Stimulated activated CD8-positive, alpha-beta memory T cell treated with anti-CD3 and anti-CD28 coated beads, Interleukin-7, amount 100 ng/mL, for 24 hours (primary cell): ENCODE measurements around the gene MAIP1.
"Not testable (repeated sequence)": the region's sequence is repeated elsewhere in the genome, so short reads cannot be mapped to it uniquely, and the experiment has no call there.

ENCODE experiments used
- DNase-seq: peaks from one replicate; pipeline ENCODE4 v3.0.0-alpha.2; 2020; ENCODE audit warnings: low read depth

Gene MAIP1

DNA sequence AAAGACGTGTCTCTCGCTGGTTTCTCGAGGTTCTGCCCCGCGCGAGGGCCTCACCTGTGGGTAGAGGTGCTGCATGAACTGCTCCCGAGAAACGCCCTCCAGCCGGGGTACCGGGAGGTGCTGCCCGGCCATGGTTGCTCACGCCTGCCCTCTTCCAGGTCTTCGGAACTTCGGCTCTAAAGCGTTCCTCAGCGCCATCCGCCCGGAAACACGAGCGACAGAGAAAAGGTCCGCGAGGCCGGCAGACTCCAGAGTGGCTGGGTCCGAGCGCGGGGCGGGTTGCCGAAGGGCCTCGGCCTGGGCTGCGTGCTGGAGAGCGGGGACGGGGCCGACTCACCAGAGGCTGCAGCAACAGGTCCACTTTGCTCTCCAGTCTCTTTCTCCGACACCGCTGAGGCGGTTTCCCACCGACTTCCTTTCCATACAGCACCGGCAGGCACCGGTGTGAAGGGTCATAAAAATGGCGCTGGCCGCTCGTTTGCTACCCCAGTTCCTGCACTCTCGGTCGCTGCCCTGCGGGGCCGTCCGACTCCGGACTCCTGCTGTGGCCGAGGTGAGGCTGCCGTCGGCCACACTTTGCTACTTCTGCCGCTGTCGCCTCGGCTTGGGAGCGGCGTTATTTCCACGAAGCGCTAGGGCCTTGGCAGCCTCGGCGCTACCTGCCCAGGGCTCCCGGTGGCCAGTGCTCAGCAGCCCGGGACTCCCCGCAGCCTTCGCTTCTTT is at the start of gene MAIP1, which contains the start of gene TYW5:
Gene MAIP1, plus strand, starts transcription at position 244 of the 723 bp plus-strand sequence. Its CDS starts 217 bp downstream, at position 461.
Gene TYW5, minus strand, starts transcription at position 153 of the 723 bp plus-strand sequence. Its CDS starts 21 bp downstream, at position 132.
- peak; percentile 67 for DNase-seq

GRCh38 chr2:199907008-199907714 is 48.2 kb upstream of the MAIP1 start:
- no peak for DNase-seq

DNA sequence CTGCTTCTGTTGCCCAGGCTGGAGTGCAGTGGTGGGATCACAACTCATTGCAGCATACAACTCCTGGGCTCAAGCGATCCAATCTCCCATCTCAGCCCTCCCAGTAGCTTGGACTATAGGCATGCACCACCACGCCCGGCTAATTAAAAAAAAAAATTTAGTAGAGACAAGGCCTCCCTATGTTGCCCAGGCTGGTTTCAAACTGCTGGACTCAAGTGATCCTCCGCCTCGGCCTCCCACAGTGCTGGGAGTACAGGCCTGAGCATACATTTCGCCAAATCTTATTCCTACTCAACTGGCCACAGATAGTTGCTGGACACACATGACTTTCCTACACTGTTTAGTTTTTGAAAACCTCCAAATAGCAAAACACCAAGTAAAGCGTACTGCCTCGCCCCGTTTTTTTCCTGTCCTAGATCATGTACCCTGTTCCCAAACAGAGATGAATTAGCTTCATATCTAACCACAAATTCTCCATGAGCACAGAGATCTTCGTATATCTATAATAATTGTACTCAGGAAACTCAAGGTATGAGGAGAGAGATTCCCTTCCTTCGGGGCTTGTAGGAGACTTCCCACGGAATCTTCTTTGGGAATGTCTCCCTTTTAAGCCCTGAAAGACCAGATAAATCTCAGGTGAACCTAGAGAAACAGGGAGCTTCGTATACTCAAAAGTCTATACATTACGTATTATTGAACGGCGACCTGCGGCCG is 44.9 kb upstream of the MAIP1 start:
- no peak for DNase-seq

- DNase-seq, result peak; percentile 92
These were observed 44.1 kb upstream of the MAIP1 start, which contains the start of gene C2orf69 for GRCh38 chr2:199911052-199911876. TSS of gene C2orf69 (plus strand) at chr2:199911293. CDS start at chr2:199911439, 146 bp downstream.

DNA sequence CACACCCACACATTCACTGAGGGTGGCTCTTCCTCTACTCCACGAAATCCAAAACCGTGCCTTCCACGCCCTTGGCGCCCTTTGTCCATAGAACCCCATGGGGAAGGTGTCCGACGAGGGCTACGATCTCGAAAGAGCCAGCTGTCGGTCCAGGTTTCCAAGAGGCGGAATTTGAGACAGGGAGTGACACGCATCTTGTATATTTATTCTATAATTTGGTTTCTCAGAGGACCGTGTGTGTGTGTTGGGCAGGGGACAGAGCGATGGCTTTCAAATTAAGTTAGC is 43.6 kb upstream of the MAIP1 start:
- no peak for DNase-seq

DNA sequence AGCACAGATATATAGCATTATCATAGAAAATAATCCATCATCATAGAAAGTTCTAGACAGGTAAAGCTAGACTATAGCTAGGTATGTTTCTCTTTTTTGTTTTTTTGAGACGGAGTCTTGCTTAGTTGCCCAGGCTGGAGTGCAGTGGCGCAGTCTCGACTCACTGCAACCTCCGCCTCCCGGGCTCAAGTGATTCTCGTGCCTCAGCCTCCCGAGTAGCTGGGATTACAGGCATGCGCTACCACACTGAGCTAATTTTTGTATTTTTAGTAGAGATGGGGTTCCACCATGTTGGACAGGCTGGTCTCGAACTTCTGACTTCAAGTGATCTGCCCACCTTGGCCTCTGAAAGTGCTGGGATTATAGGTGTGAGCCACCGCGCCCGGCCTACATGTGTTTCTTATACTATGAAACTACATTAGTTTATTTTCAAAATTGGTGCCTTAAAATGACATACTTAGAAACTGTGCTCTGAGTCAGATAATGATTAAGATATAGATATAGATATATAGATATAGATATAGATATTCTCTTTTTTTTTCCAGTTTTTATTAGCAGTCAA is 42.7 kb upstream of the MAIP1 start:
- DNase-seq, result not testable (repeated sequence)

DNA sequence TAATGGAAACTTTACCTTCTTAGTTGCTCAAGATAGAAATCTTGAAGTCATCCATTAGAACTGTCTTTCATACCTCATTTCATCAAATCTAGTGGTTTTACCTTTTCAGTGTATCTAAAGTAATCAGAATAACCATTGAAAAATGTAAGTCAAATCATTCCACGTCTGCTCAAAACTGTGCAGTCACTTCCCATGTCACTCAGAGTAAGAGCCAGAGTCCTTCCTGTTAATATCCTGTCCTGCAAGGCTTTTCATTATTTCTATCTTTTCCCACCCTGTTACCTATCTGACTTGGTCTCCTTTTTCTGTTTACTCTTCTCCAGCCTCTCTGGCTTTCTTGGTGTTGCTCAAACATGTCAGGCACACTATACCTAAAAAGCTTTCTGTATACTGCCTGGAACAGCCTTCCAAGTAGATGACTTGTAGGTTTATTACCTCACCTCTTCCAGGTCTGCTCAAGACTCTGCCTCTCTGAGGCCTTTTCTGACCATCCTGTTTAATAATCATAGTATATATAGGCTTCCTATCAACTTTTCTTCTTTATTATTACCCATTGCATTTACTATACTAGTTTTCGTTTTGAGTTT is 40.9 kb upstream of the MAIP1 start:
- no peak for DNase-seq

GRCh38 chr2:199916980-199917379 is 38.4 kb upstream of the MAIP1 start:
- no peak for DNase-seq

DNA sequence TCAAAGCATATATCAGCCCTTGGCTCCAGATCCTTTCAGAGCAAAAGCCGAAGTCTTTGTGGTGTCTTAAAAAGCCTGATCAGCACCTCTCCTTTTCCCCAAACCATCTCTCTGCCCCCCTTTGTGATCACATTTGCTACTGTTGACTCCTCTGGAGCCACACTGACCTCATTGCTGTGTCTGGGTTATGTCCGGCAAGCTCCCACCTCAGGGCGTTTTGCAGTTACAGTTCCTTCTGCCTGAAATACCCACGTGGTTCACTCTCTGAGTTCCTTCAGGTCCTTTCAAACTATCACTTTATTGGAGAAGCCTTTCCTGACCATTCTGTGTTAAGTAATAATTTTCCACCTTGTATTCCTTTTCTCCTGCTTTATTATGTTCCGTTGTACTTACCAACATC is 32.5 kb upstream of the MAIP1 start:
- DNase-seq, result no peak

DNA sequence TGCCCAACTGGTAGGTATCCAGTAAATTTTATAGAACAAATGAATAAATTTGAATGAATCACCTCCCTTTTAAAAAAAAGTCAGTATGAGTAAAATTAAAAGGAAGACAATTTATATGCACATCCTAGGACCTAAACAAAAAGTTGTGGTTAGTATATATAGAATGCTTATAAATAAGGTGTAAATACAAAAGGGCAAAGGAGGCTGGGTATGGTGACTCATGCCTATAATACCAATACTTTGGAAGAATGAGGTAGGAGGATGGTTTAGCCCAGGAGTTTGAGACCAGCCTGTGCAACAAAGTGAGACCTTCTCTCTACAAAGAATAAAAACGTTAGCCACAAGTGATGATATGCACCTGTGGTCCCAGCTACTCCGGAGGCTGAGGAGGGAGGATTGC is 31.5 kb upstream of the MAIP1 start:
- DNase-seq, result no peak

DNA sequence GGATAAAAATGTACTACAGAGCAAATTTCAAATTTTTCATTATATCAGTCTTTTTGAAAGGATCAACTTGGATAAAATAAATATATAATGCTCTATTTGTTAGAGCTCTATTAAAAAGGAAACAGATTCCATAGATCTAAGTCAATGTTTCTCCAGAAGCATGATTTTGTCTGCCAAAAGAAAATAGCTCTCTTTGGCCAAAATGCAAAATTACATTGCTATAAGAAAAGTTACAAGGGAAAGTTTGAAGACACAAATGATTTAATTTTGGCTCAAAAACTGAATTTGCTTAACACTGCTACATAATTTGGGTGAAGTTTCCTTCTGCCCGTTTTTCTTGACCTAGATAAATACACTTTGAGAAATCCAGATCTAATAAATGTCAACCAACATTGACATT is 28.6 kb upstream of the MAIP1 start:
- DNase-seq, result no peak

DNA sequence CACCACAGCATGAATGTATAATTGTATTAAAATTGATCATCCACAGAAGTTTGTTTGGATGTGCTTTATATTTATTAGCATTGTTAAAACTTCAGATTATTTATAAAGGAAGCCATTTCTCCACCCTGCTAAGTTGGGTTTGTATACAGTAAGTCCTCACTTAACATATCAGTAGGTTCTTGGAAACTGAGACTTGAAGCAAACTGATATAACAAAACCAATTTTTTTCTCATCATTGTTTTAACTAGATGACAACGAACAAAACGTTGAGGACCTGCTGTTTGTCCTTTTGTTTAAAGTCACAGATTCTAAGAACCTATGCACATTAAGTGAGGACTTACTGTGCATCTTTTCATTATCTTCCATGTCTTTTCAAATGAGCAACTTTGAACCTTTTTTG is 27.2 kb upstream of the MAIP1 start:
- DNase-seq, result no peak

DNA sequence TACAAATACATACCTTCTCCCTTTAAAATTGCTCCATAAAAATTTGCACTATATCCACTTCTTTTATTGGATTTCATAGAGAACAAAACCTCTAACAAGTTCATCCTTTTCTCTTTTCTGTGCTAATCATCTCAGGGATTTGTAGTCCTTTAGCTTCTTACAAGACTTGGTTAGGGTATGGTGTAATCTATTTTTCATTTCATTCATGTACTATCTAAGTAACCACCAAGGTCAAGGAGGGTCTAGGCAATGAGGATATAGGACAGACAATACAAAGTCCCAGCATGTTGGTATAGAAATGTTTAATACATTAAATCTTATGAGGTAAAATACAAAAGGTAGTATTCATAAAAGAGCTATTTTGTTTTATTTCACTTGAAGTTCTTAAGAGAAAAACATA is 26.8 kb upstream of the MAIP1 start:
- no peak for DNase-seq

DNA sequence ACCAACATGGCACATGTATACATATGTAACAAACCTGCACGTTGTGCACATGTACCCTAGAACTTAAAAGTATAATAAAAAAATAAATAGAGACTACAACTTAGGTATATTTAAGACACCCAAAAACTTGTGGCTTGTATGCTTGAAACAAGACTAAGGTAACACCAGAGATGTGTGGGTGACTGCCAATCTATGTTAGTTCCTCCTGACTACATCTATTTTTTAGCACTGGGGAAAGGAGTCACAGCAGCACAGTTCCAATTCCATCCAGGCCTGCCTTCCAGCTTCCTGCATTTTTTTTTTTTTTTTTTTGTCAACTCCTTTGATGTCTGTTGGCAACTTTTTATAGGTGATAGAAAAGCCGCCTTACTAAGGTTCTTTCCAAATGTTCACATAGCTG is 26.1 kb upstream of the MAIP1 start:
- no peak for DNase-seq

- no peak for DNase-seq
These were observed 23.0 kb upstream of the MAIP1 start for GRCh38 chr2:199932312-199932855.

- DNase-seq, result no peak
These were observed 21.9 kb upstream of the MAIP1 start for GRCh38 chr2:199933466-199933865.

DNA sequence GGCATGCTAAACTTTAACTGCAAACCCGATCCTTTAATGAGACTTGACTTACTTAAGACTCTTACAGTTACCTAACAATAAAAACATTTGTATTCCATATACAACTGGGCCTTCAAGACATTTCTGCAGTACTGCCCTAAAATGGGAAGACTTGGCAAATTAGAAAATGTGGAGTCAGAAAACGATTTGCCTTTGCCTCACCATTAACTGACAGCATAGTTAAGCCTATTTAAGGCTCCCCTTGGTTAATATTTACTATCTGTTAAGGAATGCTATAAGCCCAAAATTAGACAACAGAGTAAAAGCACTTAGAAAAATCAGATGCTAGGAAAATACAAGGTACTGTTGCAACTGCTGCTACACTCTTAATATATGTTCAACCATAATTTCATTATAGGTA is 18.8 kb upstream of the MAIP1 start:
- DNase-seq, result no peak

DNA sequence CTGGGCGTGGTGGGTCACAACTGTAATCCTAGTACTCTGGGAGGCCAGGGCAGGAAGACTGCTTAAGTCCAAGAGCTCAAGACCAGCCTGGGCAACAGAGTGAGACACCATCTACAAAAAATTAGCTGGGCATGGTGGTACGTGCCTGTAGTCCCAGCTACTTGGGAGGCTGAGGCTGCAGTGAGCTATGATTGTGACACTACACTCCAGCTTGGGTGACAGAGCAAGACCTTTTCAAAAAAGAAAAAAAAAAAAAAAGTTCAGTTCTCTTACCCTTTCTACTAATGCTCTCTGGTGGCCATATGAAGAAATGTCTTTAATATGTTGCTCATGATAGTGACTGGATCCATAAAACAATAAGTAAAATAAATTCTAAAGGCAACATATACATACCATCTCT is 15.0 kb upstream of the MAIP1 start:
- DNase-seq, result no peak

DNA sequence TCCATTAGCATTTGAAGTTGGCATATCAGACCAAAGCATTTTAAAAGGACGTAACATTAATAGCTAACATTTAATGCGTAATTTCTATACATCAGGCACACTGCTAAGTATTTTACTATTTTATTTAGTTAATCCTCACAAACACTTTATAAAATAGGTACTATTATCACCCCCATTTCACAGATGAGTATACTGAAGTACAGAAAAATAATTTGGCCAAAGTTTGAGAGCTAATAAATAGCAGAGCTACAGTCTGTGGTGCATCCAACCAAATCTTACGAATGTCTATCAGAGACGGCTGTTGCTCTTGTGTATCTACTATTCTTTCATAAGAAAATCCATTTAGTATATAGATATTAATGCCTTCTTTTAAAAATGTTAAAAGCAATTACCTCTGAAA is 12.0 kb upstream of the MAIP1 start:
- DNase-seq, result no peak

DNA sequence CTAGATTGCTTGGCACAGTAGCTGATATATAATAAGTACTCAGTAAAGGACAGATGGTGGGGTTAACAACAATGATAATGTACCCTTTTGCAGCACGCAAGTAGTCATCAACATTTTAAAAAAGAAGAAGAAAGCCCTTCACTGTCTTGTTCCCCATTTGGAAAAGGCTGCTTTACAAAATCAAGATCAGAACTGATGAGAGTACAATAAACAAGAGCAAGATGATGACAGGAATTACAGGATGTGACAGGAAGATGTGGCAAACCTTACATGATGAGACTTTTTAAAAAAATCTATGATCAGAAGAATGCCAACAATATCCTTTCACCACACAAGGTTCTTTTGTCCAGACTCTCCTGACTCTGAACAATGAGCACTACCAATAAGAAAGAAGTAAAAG is 9.2 kb upstream of the MAIP1 start:
- DNase-seq, result no peak

GRCh38 chr2:199946836-199947235 is 8.5 kb upstream of the MAIP1 start:
- DNase-seq, result no peak
